ENCODE data around the gene PROSER3. TPM values are rescaled to one million over a fixed set of nuclear protein-coding genes. Genes with fewer than 3 reads are reported as not detected.
A peak's percentile ranks its signal among the peaks of the same experiment; 100 is the strongest.

The PROSER3 gene
- total and polyA plus RNA-seq, 2 of the 13 experiments (the other 11 are each of a cell fraction or from before 2014, with no cell fraction given) = 5.1 to 5.7 TPM

GRCh38 chr19:35717665-35718344 is 40.2 kb upstream of the PROSER3 start, which contains the start of gene KMT2B (continued):
- TF ChIP-seq HCFC1 (IDR thresholded peaks at IDR 0.05; ENCODE audit: low read depth, low read length) (peak; percentile 72), ZNF350 (CRISPR knock-in tag; IDR thresholded peaks at IDR 0.05; ENCODE audit: borderline replicate concordance, low read depth) (no peak), ZNF557 (CRISPR knock-in tag; IDR thresholded peaks at IDR 0.05) (no peak), MXD4 (CRISPR knock-in tag; IDR thresholded peaks at IDR 0.05) (0 out of 2 replicates have a peak, but pooled peaks have one; percentile 12), SRSF1 (optimal IDR thresholded peaks at IDR 0.05; ENCODE audit: low read depth, low read length) (no peak), SRSF9 (IDR thresholded peaks at IDR 0.05; ENCODE audit: borderline replicate concordance, insufficient read depth, low read depth, low read length, poor library complexity, severe bottlenecking) (no peak), ZNF552 (CRISPR knock-in tag; IDR thresholded peaks at IDR 0.05; ENCODE audit: borderline replicate concordance) (no peak), ZNF225 (CRISPR knock-in tag; IDR thresholded peaks at IDR 0.05) (no peak), IRX3 (CRISPR knock-in tag; IDR thresholded peaks at IDR 0.05; ENCODE audit: borderline replicate concordance, low read depth) (no peak), ZNF234 (CRISPR knock-in tag; conservative IDR thresholded peaks at IDR 0.05) (no peak), ZSCAN29 (CRISPR knock-in tag; conservative IDR thresholded peaks at IDR 0.05) (no peak), CEBPB (IDR thresholded peaks at IDR 0.05; ENCODE audit: borderline replicate concordance, low read depth, low read length) (no peak), NFIC (IDR thresholded peaks at IDR 0.05; ENCODE audit: low read length) (no peak), SSRP1 (CRISPR knock-in tag; IDR thresholded peaks at IDR 0.05) (no peak), GATAD1 (CRISPR knock-in tag; IDR thresholded peaks at IDR 0.05) (peak; percentile 17; the same call in 1 of the 2 replicates), SRY (CRISPR knock-in tag; IDR thresholded peaks at IDR 0.05) (no peak), ZNF546 (CRISPR knock-in tag; conservative IDR thresholded peaks at IDR 0.05) (no peak), SIX4 (CRISPR knock-in tag; IDR thresholded peaks at IDR 0.05) (no peak), CBFB (CRISPR knock-in tag; IDR thresholded peaks at IDR 0.05) (no peak), GABPB1 (CRISPR knock-in tag; IDR thresholded peaks at IDR 0.05) (peak; percentile 72), KLF11 (CRISPR knock-in tag; IDR thresholded peaks at IDR 0.05) (no peak), THAP11 (CRISPR knock-in tag; IDR thresholded peaks at IDR 0.05) (peak; percentile 95), ARNTL (CRISPR knock-in tag; IDR thresholded peaks at IDR 0.05) (no peak), RFXANK (CRISPR knock-in tag; IDR thresholded peaks at IDR 0.05) (no peak), HBP1 (CRISPR knock-in tag; IDR thresholded peaks at IDR 0.05; ENCODE audit: low read depth) (no peak), POGK (CRISPR knock-in tag; conservative IDR thresholded peaks at IDR 0.05) (no peak), ELF4 (CRISPR knock-in tag; IDR thresholded peaks at IDR 0.05; ENCODE audit: borderline replicate concordance) (no peak), KLF6 (CRISPR knock-in tag; IDR thresholded peaks at IDR 0.05) (no peak), ZSCAN20 (CRISPR knock-in tag; IDR thresholded peaks at IDR 0.05; ENCODE audit: borderline replicate concordance) (no peak), ZBTB43 (CRISPR knock-in tag; conservative IDR thresholded peaks at IDR 0.05) (no peak)

All from HepG2 (cell line).